GM21825 (cell line): ENCODE data around the gene IGFBP2.

Experiments
- ATAC-seq: cut with Tn5 transposase; IDR thresholded peaks from one replicate; pipeline ENCODE4 v1.9.1; 2021; ENCODE audit warnings: mild to moderate bottlenecking, moderate library complexity; ENCODE audit not compliant: unreplicated experiment

The IGFBP2 gene

GRCh38 chr2:216636551-216637450 lies 3.6 kb downstream of the IGFBP2 start:
- ATAC-seq: no peak

- no peak for ATAC-seq
Observed at GRCh38 chr2:216637472-216637871, 4.3 kb downstream of the IGFBP2 start.

- ATAC-seq: no peak
Observed at GRCh38 chr2:216643986-216644659, 10.9 kb downstream of the IGFBP2 start.

GRCh38 chr2:216644842-216645635 lies 11.8 kb downstream of the IGFBP2 start:
- ATAC-seq: no peak

- no peak for ATAC-seq
Observed at GRCh38 chr2:216645636-216645950, 12.4 kb downstream of the IGFBP2 start.

GRCh38 chr2:216646116-216646515 lies 12.9 kb downstream of the IGFBP2 start:
- ATAC-seq: no peak

GRCh38 chr2:216648105-216648504 lies 14.9 kb downstream of the IGFBP2 start:
- ATAC-seq: no peak

- ATAC-seq: no peak
Observed at GRCh38 chr2:216649574-216649973, 16.4 kb downstream of the IGFBP2 start.

- no peak for ATAC-seq
Observed at GRCh38 chr2:216650626-216651257, 17.5 kb downstream of the IGFBP2 start.

GRCh38 chr2:216651351-216651881 lies 18.2 kb downstream of the IGFBP2 start:
- ATAC-seq: no peak

GRCh38 chr2:216652566-216652965 lies 19.3 kb downstream of the IGFBP2 start:
- no peak for ATAC-seq

- no peak for ATAC-seq
Observed at GRCh38 chr2:216653093-216653799, 20.0 kb downstream of the IGFBP2 start.

- ATAC-seq: no peak
Observed at GRCh38 chr2:216653931-216654365, 20.7 kb downstream of the IGFBP2 start.

- no peak for ATAC-seq
Observed at GRCh38 chr2:216654528-216655052, 21.4 kb downstream of the IGFBP2 start.

GRCh38 chr2:216657086-216657855 lies 24.1 kb downstream of the IGFBP2 start:
- no peak for ATAC-seq

GRCh38 chr2:216657980-216658379 lies 24.8 kb downstream of the IGFBP2 start:
- ATAC-seq: no peak

- ATAC-seq: no peak
Observed at GRCh38 chr2:216658757-216659156, 25.5 kb downstream of the IGFBP2 start.

- ATAC-seq: no peak
Observed at GRCh38 chr2:216659276-216659675, 26.1 kb downstream of the IGFBP2 start.

GRCh38 chr2:216660496-216660895 lies 27.3 kb downstream of the IGFBP2 start:
- no peak for ATAC-seq
